Spleen (tissue), 7 donors: ENCODE measurements around the gene RNF126.

Experiments
- CTCF ChIP-seq, 11 experiments: fragments of 200-600 bp in 7 of 11; fragments of 450-650 bp in 4 of 11; sonication (generic) in 4 of 11; IDR thresholded peaks in 8 of 11; conservative IDR thresholded peaks in 3 of 11; 1 replicate in 7 of 11; 2 replicates in 4 of 11; pipeline versions ENCODE4 v1.4.0 to v1.8.0; 2016 to 2021; ENCODE audit warnings: antibody characterized with exemption in 11 of 11, inconsistent platforms in 4 of 11, mild to moderate bottlenecking in 1 of 11
- POLR2A ChIP-seq, 3 donors: fragments of 450-650 bp; IDR thresholded peaks; one replicate each; pipeline ENCODE4 v1.5.1; 2017; ENCODE audit warnings: antibody characterized with exemption in 3 of 3, mild to moderate bottlenecking in 1 of 3
- POLR2AphosphoS5 ChIP-seq, 3 donors: sonication (generic); formaldehyde crosslinking; IDR thresholded peaks; one replicate each; pipeline ENCODE4 v1.5.1; 2017; ENCODE audit warnings: antibody characterized with exemption in 3 of 3
- donor health status: DM: no; HTN: no; CAD: no; lungs with moderate emphysema.
- donor health status: DM: no; HTN: no; CAD: no.
- donor health status: DM: no; HTN: no; CAD: no.

GRCh38 chr19:633786-634639 is 29.0 kb downstream of the RNF126 start:
- no peak for TF ChIP-seq CTCF (IDR thresholded peaks at IDR 0.05 in 8 of 11, conservative IDR thresholded peaks at IDR 0.05 in 3 of 11)
- no peak for TF ChIP-seq POLR2AphosphoS5 (IDR thresholded peaks at IDR 0.05)
- no peak for TF ChIP-seq POLR2A (IDR thresholded peaks at IDR 0.05)
